LNCaP clone FGC (cell line): ENCODE results near the gene SYT9.
A peak's percentile ranks its signal among the peaks of the same experiment; 100 is the strongest.

Experiments
- DNase-seq: peaks from one replicate; pipeline ENCODE4 v3.0.0-alpha.2; 2011; ENCODE audit warnings: low read depth
- H3K4me3 ChIP-seq: 2 replicates; pipeline ENCODE4 v1.5.1; 2011; ENCODE audit warnings: mild to moderate bottlenecking, low read depth, low read length, control low read depth
- TF ChIP-seq, protein P1 (sequence below): IDR thresholded peaks from 2 replicates; pipeline ENCODE4 v1.5.1; 2012; ENCODE audit warnings: mild to moderate bottlenecking; ENCODE audit not compliant: control insufficient read depth, insufficient read depth; ENCODE audit errors: extremely low read depth

SYT9 gene, protein sequence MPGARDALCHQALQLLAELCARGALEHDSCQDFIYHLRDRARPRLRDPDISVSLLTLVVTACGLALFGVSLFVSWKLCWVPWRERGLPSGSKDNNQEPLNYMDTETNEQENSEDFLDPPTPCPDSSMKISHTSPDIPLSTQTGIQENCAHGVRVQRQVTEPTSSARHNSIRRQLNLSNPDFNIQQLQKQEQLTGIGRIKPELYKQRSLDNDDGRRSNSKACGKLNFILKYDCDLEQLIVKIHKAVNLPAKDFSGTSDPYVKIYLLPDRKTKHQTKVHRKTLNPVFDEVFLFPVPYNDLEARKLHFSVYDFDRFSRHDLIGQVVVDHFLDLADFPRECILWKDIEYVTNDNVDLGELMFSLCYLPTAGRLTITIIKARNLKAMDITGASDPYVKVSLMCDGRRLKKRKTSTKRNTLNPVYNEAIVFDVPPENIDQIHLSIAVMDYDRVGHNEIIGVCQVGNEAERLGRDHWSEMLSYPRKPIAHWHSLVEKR

DNA sequence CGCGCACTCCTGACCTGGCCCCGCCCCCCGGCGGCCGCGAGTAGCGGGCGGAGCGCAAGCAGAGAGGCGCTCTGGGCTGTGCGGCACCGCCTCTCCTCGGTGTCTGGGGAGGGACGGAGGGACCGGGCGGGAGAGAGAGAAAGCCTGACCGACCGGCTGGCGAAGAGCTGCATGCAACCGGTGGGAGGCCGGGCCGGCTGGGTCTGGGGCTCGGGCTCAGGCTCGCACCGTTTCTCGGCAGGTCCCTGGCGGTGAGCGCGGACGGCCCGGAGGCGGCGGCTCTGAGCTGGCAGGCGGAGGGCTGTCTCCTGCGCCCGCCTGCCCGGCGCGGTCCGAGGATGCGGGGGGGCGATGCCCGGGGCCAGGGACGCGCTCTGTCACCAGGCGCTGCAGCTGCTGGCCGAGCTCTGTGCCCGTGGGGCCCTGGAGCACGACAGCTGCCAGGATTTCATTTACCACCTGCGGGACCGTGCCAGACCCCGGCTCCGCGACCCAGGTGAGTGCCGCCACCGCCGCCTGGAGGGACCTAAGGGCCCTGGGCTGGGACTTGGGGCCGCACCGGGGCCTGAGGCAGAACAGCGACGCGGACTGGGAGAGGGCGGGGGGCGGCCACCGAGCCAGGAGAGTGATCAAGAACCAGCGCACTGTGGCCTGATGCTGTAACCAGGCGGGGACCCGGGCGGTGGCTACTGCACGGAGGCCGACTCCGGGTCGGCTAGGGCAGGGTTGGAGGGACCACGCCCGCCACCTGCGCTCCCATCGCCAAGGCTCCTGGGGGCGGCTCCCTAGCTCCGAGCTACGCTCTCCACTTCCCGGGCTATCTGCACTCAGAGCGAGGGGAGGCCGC is at the start of gene SYT9:
TSS of gene SYT9 (plus strand) at position 69 of the 847 bp plus-strand sequence. CDS start at position 352, 283 bp downstream.
- peak within 1 kb of the TSS; percentile 45 for H3K4me3 ChIP-seq
- TF ChIP-seq, protein P1, sequence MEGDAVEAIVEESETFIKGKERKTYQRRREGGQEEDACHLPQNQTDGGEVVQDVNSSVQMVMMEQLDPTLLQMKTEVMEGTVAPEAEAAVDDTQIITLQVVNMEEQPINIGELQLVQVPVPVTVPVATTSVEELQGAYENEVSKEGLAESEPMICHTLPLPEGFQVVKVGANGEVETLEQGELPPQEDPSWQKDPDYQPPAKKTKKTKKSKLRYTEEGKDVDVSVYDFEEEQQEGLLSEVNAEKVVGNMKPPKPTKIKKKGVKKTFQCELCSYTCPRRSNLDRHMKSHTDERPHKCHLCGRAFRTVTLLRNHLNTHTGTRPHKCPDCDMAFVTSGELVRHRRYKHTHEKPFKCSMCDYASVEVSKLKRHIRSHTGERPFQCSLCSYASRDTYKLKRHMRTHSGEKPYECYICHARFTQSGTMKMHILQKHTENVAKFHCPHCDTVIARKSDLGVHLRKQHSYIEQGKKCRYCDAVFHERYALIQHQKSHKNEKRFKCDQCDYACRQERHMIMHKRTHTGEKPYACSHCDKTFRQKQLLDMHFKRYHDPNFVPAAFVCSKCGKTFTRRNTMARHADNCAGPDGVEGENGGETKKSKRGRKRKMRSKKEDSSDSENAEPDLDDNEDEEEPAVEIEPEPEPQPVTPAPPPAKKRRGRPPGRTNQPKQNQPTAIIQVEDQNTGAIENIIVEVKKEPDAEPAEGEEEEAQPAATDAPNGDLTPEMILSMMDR = 0 out of 2 replicates have a peak, but pooled peaks have one; percentile 11
- DNase-seq = no peak

DNA sequence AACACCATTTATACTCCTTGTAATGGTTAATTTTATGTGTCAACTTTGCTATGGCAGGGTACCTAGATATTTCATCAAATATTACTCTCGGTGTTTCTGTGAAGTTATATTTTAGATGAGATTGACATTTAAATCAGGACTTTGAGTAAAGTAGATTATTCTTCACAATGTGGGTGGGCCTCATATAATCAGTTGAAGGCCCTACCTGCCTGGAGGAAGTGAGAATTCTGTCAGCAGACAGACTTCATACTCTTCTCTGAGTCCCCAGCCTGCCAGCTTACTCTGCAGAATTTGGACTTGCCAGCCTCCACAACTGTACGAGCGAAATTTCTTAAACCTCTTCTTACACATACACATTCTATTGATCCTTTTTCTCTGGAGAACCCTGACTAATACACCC is 49.3 kb upstream of the SYT9 start:
- no peak for DNase-seq
- TF ChIP-seq, protein P1 = no peak
- H3K4me3 ChIP-seq = no peak overlapping the region

DNA sequence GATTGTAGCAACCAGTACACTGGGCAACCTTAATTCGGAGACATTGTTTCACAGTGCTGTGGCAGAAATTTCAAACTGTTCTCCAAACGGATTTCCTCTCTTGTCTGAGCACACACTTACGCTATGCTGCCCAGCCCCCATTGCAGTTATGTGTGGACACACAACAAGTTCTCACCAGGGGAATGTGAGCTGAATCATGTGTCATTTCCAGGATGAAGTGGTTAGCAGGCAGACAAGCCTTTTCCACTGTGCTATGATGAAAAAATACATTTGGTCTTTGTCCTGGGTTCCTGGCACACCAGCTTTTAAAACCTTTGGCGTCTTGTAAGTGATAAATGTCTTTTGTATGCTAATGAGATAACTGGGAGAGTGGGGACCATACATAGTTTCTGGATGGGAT is 46.9 kb upstream of the SYT9 start:
- H3K4me3 ChIP-seq = no peak overlapping the region
- DNase-seq = no peak
- TF ChIP-seq, protein P1 = no peak

DNA sequence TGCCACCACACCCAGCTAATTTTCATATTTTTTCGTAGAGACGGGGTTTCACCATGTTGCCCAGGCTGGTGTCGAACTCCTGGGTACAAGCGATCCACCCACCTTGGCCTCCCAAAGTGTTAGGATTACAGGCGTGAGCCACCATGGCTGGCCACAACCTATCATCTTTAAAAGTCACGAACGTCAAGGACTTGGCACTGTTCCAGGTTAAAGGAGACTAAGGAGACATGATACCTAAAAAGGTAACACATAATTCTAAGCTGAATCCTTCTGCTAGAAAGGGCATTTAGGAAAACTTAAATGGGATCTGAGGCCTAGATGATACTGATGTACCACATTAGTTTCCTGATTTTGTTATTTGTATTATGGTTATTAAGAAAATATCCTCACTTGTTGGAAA is 43.3 kb upstream of the SYT9 start:
- no peak for DNase-seq
- TF ChIP-seq, protein P1 = no peak
- no peak overlapping the region for H3K4me3 ChIP-seq

DNA sequence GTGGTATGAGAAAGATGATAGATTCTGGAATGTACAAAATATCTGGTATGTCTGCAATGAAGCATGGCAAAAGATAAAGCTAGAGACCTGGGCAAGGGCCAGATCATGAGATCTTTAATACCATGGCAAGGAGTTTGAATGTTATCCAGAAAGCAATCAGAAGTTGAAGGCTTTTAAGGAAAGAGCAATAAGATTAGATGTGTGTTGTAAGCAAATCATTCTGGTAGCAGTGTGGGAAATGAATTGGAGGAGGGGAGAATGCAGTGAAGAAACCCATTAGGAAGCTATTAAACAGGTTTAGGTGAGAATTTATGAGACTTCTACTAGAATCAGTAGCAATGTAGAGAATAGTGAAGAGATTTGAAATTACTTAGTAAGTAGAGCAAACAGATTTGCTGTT is 32.2 kb upstream of the SYT9 start:
- DNase-seq = no peak
- TF ChIP-seq, protein P1 = no peak
- no peak overlapping the region for H3K4me3 ChIP-seq

DNA sequence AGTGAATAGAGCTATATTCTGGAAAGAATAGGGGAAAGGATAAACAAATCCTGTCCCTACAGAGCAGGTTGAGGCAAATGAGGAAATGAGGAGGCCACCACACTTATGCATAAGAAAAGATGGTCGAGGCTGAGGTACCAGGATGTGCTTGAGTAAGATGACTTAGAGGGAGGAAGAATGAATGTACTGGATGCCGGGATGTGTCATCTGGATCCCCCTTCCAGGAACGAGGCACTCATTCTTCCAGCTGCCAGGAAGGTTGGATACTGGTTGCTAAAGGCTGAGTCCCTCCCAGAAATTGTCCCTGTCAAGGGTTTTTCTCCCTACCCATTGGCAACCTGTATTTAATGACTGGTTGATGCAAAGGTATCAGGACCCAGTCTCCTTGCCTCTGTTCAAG is 31.1 kb upstream of the SYT9 start:
- TF ChIP-seq, protein P1 = no peak
- no peak for DNase-seq
- no peak overlapping the region for H3K4me3 ChIP-seq
